T-helper 9 cell (primary cell): ENCODE measurements around the gene MADCAM1.
"Not testable (repeated sequence)": the region's sequence is repeated elsewhere in the genome, so short reads cannot be mapped to it uniquely, and the experiment has no call there.

ENCODE experiments used
- DNase-seq: peaks from one replicate; pipeline ENCODE4 v3.0.0-alpha.2; 2020

Gene MADCAM1

GRCh38 chr19:465056-465816, 31.1 kb upstream of the MADCAM1 start:
- DNase-seq, result no peak

- no peak for DNase-seq
Observed at GRCh38 chr19:467554-467953, 28.7 kb upstream of the MADCAM1 start.

GRCh38 chr19:468587-469256, 27.6 kb upstream of the MADCAM1 start:
- DNase-seq, result no peak

- DNase-seq, result no peak
Observed at GRCh38 chr19:469833-470232, 26.5 kb upstream of the MADCAM1 start.

- DNase-seq, result no peak
Observed at GRCh38 chr19:470701-471100, 25.6 kb upstream of the MADCAM1 start.

- DNase-seq, result no peak
Observed at GRCh38 chr19:472005-472858, 24.1 kb upstream of the MADCAM1 start.

GRCh38 chr19:474126-475078, 21.9 kb upstream of the MADCAM1 start:
- DNase-seq, result no peak

- no peak for DNase-seq
Observed at GRCh38 chr19:475360-475759, 20.9 kb upstream of the MADCAM1 start.

GRCh38 chr19:478236-478903, 17.9 kb upstream of the MADCAM1 start:
- DNase-seq, result no peak

GRCh38 chr19:478976-479375, 17.3 kb upstream of the MADCAM1 start:
- DNase-seq, result no peak

GRCh38 chr19:480016-480855, 16.1 kb upstream of the MADCAM1 start:
- DNase-seq, result peak; percentile 40

GRCh38 chr19:481100-481499, 15.2 kb upstream of the MADCAM1 start:
- not testable (repeated sequence) for DNase-seq

GRCh38 chr19:482186-483041, 13.9 kb upstream of the MADCAM1 start:
- DNase-seq, result no peak

GRCh38 chr19:483332-484072, 12.8 kb upstream of the MADCAM1 start:
- DNase-seq, result no peak

GRCh38 chr19:484494-484893, 11.8 kb upstream of the MADCAM1 start:
- no peak for DNase-seq

- no peak for DNase-seq
Observed at GRCh38 chr19:485077-485476, 11.2 kb upstream of the MADCAM1 start.

- DNase-seq, result no peak
Observed at GRCh38 chr19:485583-486236, 10.6 kb upstream of the MADCAM1 start.
